ENCODE data around the gene S100A6.
"Not testable (repeated sequence)": the region's sequence is repeated elsewhere in the genome, so short reads cannot be mapped to it uniquely, and the experiment has no call there.

- TF ChIP-seq CTCF (IDR thresholded peaks at IDR 0.05; ENCODE audit: low read length); EZH2 (IDR thresholded peaks at IDR 0.05; ENCODE audit: borderline replicate concordance, low read length): not testable (repeated sequence)
Measured at GRCh38 chr1:153575081-153575491, 39.3 kb upstream of the S100A6 start.
